Amniotic stem cell (primary cell): ENCODE measurements around the gene CDC34.
A peak's percentile ranks its signal among the peaks of the same experiment; 100 is the strongest.

Experiments used
- DNase-seq: peaks from one replicate; lab custom pipeline; 2025; lab: John Stamatoyannopoulos, UW

The CDC34 gene

DNA sequence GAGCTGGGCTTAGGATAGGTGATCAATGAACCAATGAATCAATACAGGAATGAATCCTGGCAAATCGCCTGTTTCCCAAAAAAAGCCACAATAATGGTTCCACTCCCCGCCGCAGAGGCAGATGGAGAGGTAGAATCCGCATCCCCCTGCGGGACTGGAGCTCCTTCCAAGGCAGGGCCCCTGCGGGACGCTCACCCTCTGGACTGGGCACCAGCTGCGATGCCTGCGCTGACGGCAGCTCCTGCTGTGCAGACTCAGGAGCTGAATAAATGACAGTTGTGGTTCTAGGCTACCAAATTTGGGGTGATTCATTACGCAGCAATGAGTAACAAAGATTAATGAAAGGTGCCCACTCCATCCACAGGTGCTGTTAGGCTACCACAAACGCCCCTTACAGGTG lies 8.8 kb upstream of the CDC34 start:
- no peak for DNase-seq

- no peak for DNase-seq
Observed at GRCh38 chr19:524062-524674, 7.4 kb upstream of the CDC34 start.

GRCh38 chr19:525029-525428 lies 6.5 kb upstream of the CDC34 start:
- DNase-seq, result no peak

- DNase-seq, result no peak
Observed at GRCh38 chr19:525857-526419, 5.6 kb upstream of the CDC34 start.

DNA sequence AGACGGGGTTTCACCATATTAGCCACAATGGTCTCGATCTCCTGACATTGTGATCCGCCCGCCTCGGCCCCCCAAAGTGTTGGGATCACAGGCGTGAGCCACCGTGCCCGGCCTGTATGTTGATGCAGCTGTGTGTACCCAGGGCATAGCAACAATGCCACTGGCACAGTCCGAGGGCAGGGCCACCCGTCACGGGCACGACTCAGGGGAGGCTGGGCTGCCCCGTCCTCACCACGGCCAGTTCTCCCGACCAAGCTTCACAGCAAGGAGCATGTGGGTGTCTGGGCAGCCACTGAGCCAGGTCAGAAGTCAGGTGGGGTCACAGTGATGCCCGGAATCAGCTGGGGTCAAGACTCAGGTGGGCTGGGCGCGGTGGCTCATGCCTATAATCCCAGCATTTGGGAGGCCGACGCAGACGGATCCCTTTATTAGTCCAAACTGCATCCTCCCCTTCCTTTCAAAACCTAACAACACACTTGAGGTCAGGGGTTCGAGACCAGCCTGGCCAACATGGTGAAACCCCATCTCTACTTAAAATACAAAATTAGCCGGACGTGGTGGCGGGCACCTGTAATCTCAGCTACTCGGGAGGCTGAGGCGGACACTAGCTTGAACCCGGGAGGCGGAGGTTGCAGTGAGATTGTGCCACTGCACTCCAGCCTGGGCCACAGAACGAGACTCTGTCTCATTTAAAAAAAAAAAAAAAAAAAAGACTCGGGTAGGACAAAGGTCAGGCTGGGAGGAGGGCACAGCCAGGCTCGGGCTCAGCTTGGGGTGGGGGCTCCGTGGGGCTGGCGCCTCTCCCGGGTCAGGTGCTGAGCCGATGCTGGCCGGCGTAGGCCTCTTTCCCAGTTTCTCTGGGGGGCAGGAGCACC lies 1.2 kb upstream of the CDC34 start:
- DNase-seq, result no peak

- peak; percentile 68 for DNase-seq
Observed at GRCh38 chr19:531009-531752, 379 bp upstream of the CDC34 start.

GRCh38 chr19:532561-533363 lies 1.2 kb downstream of the CDC34 start:
- peak; percentile 68 for DNase-seq

- DNase-seq, result no peak
Observed at GRCh38 chr19:533364-534058, 2.0 kb downstream of the CDC34 start.

- DNase-seq, result no peak
Observed at GRCh38 chr19:534088-534487, 2.5 kb downstream of the CDC34 start.

DNA sequence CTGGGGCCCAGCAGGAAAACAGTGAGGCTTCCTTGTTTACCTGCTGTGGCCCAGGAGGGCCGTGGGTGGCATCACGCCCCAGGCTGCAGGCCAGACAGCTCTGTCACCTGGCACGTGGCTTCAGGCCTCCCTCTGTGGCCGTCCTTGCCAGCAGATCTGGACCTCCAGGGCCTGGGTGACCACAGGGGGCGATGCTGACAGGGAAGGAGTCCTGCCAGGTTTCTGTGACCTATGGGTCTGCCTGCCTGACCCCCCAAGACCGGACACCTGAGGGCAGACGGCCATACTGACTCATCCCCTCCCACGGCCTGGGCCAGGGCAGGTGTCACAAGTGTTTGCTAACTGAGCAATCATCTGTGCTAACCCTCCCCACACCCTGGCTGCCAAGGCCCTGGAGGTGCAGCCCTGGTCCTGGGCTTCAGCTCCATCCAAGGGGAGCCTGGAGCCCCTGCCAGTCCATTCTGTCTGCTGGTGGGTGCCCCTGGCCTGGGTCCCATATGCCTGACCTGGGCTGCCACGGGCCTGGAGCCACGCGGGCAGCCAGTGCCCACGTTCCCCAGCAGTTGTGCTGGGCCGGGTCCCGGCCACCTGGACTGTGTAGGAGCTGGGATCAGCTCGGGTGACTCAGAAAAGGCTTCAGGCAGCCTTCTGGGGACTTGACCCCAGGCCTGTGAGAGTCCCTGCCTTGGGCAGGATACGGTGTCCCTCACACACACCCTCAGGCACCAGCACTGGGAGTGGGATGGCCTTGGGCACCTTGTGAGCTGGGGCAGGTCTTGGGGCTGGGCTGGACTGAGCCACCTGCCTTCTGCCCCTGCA lies 3.7 kb downstream of the CDC34 start:
- DNase-seq, result no peak

- no peak for DNase-seq
Observed at GRCh38 chr19:536031-536880, 4.7 kb downstream of the CDC34 start.

- no peak for DNase-seq
Observed at GRCh38 chr19:536881-537404, 5.4 kb downstream of the CDC34 start.

DNA sequence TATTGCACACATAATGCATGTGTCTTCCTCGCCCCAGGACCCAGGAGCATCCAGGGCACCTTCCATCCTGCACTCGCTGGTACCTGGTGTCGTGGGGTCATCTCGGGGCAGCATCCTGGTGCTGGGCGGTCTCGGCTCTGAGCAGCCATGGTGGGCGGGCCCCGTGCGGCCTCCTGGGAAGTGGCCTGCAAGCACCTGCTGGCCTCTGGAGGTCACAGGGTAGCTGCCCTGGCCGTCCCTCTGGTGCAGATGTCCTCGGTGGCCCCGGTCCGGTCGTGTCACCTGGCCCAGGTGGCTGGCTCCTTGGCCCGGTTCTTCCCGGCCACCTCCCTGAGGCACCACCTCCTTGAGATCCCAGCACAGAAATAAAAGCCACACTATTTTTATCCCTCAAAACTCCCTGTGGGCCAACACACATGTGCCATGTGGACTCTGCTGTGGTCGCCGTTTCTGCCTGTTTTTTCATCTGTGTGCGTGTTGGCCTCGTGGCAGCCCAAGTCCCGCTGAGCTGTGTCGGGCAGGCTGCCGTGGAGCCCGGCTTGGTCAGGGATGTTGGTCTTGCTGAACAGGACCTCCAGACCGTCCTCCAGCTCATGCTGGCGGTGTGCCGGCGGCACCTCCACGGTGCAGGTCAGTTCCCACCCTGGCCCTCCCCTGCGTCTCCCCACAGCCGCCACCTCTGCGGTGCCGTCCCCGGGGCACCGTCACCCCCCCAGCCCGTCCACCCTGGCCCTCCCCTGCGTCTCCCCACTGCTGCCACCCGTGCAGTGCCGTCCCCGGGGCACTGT lies 7.3 kb downstream of the CDC34 start:
- DNase-seq, result no peak

GRCh38 chr19:539429-540030 lies 8.0 kb downstream of the CDC34 start:
- no peak for DNase-seq

DNA sequence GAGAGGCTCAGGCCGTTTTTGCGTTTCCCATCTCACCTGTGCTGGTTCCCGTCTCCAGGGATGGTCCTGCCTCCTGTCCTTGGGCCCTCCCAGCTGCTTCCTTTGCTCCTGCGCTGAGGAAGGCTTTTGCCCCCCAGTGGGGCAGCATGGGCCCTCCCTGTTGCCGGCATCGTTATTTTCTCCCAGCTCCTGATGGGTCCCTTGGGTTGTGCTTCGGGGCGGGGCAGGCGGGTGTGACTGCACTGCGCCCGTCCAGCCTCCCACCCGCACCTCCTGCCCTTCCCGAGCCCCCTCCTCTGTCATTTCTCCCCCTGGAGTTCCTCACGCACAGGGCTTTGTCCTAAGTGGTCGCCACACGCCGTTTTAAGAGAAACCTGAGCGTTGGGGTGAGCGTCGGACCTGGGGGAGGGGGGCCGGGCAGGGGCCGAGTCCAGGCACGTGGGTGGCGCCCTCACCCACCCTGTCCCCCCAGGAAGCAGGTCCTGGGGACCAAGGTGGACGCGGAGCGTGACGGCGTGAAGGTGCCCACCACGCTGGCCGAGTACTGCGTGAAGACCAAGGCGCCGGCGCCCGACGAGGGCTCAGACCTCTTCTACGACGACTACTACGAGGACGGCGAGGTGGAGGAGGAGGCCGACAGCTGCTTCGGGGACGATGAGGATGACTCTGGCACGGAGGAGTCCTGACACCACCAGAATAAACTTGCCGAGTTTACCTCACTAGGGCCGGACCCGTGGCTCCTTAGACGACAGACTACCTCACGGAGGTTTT lies 9.5 kb downstream of the CDC34 start:
- DNase-seq, result no peak

- no peak for DNase-seq
Observed at GRCh38 chr19:541699-542098, 10.1 kb downstream of the CDC34 start.
